M059J (cell line): ENCODE measurements around the gene ABI1. TPM values are rescaled to one million over a fixed set of nuclear protein-coding genes. Genes with fewer than 3 reads are reported as not detected.

Experiments
- DNase-seq: peaks from one replicate; pipeline ENCODE4 v3.0.0-alpha.2; 2012; ENCODE audit warnings: low read depth
- total RNA-seq: library from RNA; depleted of rRNA; stranded (reverse); fragments of >200 nt; shearing (Covaris generic); gene quantifications from 2 replicates; pipeline ENCODE4 v1.2.3, GENCODE V29; 2014; rRNA removed

The ABI1 gene
- total RNA-seq, 1 experiment from 2014 or later = 32.0 TPM

DNA sequence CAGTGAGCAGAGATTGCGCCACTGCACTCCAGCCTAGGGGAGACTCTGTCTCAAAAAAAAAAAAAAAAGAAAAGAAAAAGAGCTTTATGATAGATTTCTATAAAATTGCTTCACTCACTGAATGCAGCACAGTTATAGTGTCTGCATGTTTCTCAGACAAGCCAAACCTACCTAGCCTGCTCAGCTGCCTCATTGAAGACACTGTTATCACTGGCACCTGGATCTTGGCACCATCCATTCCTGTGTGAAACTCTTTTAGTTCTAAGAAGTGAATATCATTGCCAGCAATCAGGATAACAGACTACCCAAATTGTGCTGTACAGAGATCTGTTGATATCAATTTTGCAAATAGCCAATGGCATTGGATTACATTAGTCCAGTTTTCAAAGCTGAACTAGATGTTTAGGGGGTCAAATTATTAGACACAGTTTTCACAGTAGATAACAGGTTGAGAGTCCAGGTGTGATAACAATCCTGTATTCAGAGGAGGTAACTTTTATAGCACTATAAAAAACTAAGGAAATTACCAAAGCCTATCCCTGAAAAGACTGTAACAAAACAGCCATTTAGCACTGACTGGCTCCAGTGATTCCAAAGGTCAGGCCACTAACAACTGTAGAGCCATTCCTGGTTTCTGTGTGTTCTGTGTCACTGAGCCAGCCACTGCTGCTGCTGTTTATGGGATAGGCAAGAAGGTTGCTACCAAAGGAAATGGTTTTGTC is 146.2 kb downstream of the ABI1 start:
- DNase-seq = no peak

DNA sequence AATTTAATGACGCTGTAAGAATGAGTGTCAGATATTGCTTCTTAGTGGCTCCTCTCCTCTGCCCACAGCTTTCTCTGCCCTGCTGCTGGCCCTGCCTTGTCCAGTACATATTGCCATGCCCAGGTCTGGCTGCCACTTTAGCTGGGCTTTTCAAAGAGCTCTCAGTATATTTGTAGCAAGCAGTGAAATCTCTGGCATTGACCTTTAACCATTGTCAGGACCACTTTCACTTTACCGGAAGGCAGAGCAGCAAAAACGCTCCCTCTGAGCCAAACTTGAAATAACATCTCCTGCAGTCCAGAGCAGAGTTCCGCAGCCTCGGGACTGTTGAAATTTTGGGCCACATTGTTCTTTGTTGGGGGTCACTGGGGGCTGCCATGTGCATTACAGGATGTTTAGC is 149.4 kb downstream of the ABI1 start:
- no peak for DNase-seq

DNA sequence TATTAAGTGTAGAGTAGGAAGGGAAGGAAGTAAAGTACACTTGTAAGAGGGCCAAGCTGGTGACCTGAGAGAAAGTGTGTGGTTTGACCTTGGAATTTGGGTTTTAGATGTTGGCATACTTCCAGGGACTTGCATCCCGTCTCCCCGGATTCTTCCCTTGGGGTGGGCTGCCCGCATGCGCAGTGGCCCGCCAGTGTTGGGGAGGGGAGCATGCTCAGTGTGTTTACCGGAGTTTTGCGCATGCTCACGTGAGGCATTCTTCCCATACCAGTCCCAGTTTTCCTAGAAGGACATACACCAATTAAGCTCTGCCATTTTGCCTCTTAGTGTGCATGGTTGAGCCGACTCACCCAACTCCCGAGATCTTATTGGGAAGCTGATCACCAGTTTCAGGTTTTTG is 153.8 kb downstream of the ABI1 start:
- no peak for DNase-seq

DNA sequence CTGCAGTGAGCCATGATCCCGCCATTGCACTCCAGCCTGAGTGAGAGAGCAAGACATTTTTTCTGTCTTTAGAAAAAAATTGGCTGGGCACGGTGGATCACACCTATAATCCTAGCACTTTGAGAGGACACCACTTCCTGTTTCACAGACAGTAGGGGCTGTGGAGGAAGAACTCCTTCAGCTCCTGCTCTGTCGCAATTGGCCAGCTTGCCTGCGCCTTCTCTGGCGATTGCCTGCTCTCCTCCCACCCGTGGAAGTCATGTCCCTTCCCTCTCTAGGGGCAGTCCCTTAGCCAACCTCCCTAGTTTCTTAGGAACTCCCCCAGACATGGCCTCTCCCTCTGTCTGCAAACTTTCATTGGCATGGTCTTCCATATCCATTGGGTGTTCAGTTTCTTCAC is 154.6 kb downstream of the ABI1 start:
- DNase-seq = no peak

DNA sequence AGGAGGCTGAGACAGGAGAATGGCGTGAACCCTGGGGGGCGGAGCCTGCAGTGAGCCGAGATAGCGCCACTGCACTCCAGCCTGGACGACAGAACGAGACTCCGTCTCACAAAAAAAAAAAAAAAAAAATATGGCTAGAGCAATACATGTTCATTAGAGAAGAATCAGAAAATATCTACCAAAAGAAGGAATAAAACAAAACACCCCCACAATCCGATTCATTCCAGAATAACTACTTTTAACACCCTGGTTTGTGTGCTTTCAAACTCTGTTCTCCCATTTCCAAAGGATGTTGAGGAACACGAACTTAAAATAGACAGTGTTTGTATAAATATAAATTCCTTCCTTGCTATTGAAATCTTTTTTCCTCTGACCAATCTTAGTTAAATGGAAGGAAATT is 156.8 kb downstream of the ABI1 start:
- DNase-seq = no peak

DNA sequence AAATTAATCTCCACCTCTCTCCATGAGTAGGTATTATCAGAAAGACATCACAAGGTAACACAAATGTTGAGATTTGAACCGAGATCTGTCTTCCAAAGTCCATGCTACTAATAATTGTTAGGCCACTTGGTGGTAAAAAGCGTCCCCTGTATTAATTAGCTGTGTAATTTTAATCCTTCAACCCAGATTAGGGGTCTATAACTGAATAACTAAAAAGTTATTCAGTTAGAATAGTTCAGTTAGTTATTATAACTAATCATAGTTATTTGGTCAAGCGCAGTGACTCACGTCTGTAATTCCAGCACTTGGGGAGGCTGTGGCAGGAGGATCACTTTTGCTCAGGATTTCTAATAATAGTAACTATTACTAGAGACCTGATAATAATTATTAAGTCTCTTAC is 157.7 kb downstream of the ABI1 start:
- no peak for DNase-seq

DNA sequence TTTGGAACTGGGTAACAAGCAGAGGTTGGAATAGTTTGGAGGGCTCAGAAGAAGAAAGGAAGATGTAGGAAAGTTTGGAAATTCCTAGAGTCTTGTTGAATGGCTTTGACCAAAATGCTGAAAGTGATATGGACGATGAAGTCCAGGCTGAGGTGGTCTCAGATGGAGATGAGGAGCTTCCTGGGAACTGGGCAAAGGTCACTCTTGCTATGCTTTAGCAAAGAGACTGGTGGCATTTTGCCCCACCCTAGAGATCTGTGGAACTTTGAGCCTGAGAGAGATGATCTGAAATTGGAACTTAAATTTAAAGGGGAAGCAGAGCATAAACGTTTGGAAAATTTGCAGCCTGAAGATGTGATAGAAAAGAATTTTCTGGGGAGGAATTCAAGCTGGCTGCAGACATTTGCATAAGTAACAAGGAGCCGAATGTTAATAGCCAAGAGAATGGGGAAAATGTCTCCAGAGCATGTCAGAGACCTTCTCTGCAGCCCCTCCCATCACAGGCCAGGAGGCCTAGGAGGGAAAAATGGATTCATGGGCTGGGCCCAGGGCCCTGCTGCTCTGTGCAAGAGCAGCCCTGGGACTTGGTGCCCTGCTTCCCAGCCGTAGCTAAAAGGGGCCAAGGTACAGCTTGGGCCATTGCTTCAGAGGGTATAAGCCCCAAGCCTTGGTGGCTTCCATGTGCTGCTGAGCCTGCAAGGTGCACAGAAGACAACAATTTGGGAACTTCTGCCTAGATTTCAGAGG is 159.7 kb downstream of the ABI1 start:
- no peak for DNase-seq

DNA sequence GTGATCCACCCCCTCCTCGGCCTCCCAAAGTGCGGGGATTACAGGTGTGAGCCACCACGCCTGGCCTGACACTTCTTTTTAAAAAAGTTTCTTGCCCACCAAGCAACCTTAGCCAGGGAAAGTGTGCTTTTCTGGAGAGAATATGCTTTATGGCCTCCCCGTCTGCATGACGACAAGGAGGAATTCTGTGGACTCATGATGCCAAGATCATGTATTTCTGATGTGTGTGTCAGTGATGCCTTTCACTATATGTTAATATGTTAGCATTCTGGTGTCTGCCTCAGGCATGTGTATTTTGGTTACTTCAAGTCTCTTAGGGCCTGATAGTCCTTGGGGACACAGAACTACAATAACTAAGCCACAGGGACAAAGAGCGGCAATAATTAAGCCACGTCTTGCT is 161.1 kb downstream of the ABI1 start:
- DNase-seq = no peak

DNA sequence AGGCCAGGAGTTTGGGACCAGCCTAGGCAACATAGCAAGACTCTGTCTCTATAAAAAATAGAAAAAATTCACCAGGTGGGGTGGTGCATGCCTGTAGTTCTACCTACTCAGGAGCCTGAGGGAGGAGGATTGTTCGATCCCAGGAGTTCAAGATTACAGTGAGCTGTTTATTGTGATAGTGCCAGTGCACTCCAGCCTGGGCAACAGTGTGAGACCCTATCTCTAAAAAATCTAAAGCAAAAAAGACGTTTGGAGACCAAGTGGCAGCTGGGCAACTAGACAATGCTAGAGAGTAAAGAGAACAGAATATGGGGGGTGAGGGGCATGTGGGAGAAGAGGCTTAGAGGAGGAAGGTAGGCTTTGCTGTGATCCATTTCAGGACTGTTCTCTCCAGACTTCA is 161.8 kb downstream of the ABI1 start:
- DNase-seq = no peak

DNA sequence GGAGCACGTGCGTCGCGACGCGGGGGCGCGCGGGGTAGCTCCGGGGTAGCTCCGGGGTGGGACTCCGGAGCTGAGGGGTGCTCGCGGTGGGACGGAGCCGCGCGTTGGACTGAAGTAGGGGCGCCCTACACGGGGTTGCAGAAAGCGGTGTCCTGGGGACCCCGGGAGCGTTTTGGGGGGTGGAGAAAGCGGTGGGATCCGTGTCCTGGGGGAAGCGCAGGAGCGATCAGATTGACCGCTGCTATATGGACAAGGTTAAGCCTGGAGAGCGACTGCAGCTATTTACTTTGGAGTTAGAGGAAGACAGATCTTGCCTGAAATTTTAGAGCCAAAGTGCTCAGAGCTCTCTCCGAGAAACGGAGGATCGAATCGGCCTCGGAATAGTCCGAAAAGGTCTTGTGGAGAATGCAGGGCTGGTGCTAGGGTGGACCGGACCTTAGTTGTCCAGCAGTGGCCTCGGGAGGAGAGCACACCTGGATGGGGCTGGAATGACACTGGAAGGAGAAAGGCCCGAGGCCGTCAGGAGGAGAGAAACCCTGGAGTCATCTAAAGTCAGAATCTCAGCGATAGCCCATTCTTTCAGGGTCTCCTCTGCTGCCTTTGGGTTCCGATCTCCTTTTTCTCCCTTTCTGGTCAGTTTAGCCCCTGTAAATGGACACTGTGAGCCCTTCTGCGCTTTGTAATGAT is 162.7 kb downstream of the ABI1 start:
- DNase-seq = no peak

DNA sequence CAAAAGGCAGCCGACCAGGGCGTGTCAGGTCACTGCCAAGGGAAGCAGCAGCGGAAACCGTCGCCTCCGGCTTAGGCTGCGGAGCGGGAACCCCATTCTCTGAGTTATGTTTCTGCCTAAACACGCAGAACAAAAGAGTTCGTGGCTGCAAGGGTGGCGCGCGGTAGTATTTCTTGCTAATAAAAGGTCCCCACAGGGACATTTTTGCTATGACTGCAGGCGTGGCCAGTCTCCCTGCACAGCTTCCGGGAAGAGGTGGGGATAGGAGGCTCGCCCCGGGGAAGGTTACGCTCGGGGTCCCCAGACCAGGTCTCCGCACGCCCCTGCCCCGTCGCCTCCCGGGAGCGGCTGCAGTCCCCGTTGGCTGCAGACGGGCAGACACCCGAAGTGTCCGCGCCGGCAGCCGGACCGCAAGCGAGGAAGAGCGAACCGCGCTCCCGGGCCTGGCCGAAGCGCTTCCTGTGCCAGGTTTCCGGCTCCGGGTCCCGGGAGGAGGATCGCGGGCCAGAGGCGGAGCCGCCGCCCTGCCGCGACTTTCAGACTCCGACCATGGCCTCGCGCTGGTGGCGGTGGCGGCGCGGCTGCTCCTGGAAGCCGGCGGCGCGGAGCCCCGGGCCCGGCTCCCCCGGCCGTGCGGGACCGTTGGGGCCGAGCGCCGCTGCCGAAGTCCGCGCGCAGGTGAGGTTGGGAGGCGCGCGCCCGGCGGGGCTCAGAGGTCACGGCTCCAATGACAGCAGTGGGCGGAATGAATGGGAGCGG is 163.4 kb downstream of the ABI1 start, which contains the start of gene PDSS1:
PDSS1 (plus strand) TSS at position 539 of the 759 bp plus-strand sequence; CDS start at position 550, 11 bp downstream.
- DNase-seq = peak; percentile 46

DNA sequence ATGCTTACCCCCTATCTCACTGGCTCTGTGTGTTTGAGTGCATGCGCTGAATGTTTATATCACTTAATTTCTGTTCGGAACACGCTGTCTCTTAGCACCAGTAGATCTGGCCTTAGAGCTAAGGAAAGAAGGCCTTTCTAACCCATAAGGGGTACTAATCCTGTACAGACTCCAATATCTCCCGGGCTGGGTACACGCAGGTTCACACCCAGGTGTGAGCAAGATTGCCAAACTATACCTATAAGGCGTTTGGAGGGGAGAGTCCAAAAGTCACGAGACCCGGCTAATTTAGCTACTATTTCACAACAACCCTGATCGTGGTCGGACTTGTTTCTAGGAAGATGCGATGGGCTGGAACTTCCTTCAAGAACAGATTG is 164.0 kb downstream of the ABI1 start:
- no peak for DNase-seq

Other genes with a start within 250 kb of the ABI1 start
- 4.7 and 8.4 TPM in 2 replicates for gene PDSS1, start 163.3 kb downstream of the ABI1 start, total RNA-seq
- 2.9 and 4.8 TPM in 2 replicates for gene ANKRD26, start 239.5 kb upstream of the ABI1 start, total RNA-seq